B cell (primary cell): ENCODE measurements around the gene EDNRB. TPM values are rescaled to one million over a fixed set of nuclear protein-coding genes. Genes with fewer than 3 reads are reported as not detected.

ENCODE experiments used
- ATAC-seq: fragments of 200-7000 bp; cut with Tn5 transposase; one replicate; pipeline ENCODE4 v1.10.0; 2021; ENCODE audit warnings: low read depth, mild to moderate bottlenecking, moderate number of reproducible peaks, moderate library complexity
- CTCF ChIA-PET: fragments of 350-600 bp; sonication (Branson Sonifier 250); formaldehyde crosslinking; loops from one replicate; lab custom pipeline; 2021; ENCODE audit warnings: antibody characterized with exemption, inconsistent platforms; lab: Charles Lee
- POLR2A ChIA-PET: fragments of 350-600 bp; sonication (Branson Sonifier 250); formaldehyde crosslinking; loops from one replicate; lab custom pipeline; 2021; ENCODE audit warnings: antibody characterized with exemption; lab: Charles Lee
- DNase-seq: peaks from one replicate; pipeline ENCODE4 v3.0.0; 2013
- H2AFZ ChIP-seq: 2 replicates; pipeline ENCODE4 v1.6.1; 2012; ENCODE audit warnings: mild to moderate bottlenecking, low read depth, low read length; ENCODE audit not compliant: insufficient read depth, poor library complexity, severe bottlenecking
- H3K27ac ChIP-seq, 2 donors: 1 replicate in 1 of 2; 2 replicates in 1 of 2; pipeline ENCODE4 v1.5.1; 2012 to 2013; ENCODE audit warnings: low read length in 2 of 2, mild to moderate bottlenecking in 2 of 2, moderate library complexity in 1 of 2
- H3K27me3 ChIP-seq, 4 experiments: fragments of 200-600 bp in 1 of 4; sonication (generic) in 1 of 4; replicated peaks in 1 of 4; 1 replicate in 2 of 4; 2 replicates in 2 of 4; pipeline versions ENCODE4 v1.6.1 to v1.7.0; 2013 to 2016; ENCODE audit warnings: low read length in 3 of 4, mild to moderate bottlenecking in 2 of 4, mixed read lengths in 1 of 4, moderate library complexity in 1 of 4; ENCODE audit not compliant: insufficient read depth in 4 of 4, control insufficient read depth in 3 of 4; ENCODE audit errors: control extremely low read depth in 1 of 4
- H3K36me3 ChIP-seq, 2 experiments: replicated peaks in 1 of 2; 1 replicate in 1 of 2; 2 replicates in 1 of 2; pipeline versions ENCODE4 v1.6.1 to v1.7.1; 2013; ENCODE audit warnings: low read length in 1 of 2; ENCODE audit not compliant: insufficient read depth in 2 of 2, control insufficient read depth in 1 of 2; ENCODE audit errors: control extremely low read depth in 1 of 2, extremely low read depth in 1 of 2
- H3K4me1 ChIP-seq, 2 donors: fragments of 200-600 bp in 1 of 2; sonication (generic) in 1 of 2; 1 replicate in 1 of 2; 2 replicates in 1 of 2; pipeline versions ENCODE4 v1.5.1 to v1.6.1; 2013 to 2017; ENCODE audit warnings: low read length in 2 of 2; ENCODE audit not compliant: control insufficient read depth in 2 of 2, insufficient read depth in 2 of 2
- H3K4me2 ChIP-seq: replicated peaks from 2 replicates; pipeline ENCODE3; 2012; ENCODE audit warnings: mild to moderate bottlenecking, low read depth, low read length; ENCODE audit not compliant: poor library complexity, severe bottlenecking
- H3K4me3 ChIP-seq, 5 experiments: fragments of 200-600 bp in 1 of 5; sonication (generic) in 1 of 5; 1 replicate in 3 of 5; 2 replicates in 2 of 5; pipeline versions ENCODE4 v1.5.1 to v1.7.0; 2011 to 2016; ENCODE audit warnings: low read length in 4 of 5, mild to moderate bottlenecking in 4 of 5, low read depth in 2 of 5, control low read depth in 1 of 5, moderate library complexity in 1 of 5; ENCODE audit not compliant: insufficient read depth in 1 of 5; ENCODE audit errors: control extremely low read depth in 1 of 5, extremely low read depth in 1 of 5
- H3K79me2 ChIP-seq: fragments of 200-600 bp; sonication (generic); one replicate; pipeline ENCODE4 v1.6.0; 2016; ENCODE audit warnings: low read length; ENCODE audit not compliant: control insufficient read depth, insufficient read depth
- H3K9ac ChIP-seq: fragments of 200-600 bp; sonication (generic); 2 replicates; pipeline ENCODE4 v1.6.1; 2017; ENCODE audit warnings: mild to moderate bottlenecking, low read length, moderate library complexity
- H3K9me3 ChIP-seq, 3 donors: one replicate each; pipeline versions ENCODE4 v1.6.1 to v1.7.1; 2013; ENCODE audit warnings: low read length in 2 of 3; ENCODE audit not compliant: control insufficient read depth in 2 of 3, insufficient read depth in 1 of 3; ENCODE audit errors: control extremely low read depth in 1 of 3
- H4K20me1 ChIP-seq: 2 replicates; pipeline ENCODE4 v1.6.0; 2012; ENCODE audit warnings: mild to moderate bottlenecking, low read length; ENCODE audit not compliant: insufficient read depth, control insufficient read depth, poor library complexity, severe bottlenecking
- H3K27ac Mint-ChIP-seq: one replicate; pipeline ENCODE4 v1.8.0; 2021; ENCODE audit warnings: mixed read lengths
- H3K27me3 Mint-ChIP-seq: one replicate; pipeline ENCODE4 v1.8.0; 2021; ENCODE audit warnings: mixed read lengths
- H3K4me1 Mint-ChIP-seq: one replicate; pipeline ENCODE4 v1.8.0; 2021; ENCODE audit warnings: mixed read lengths
- H3K4me3 Mint-ChIP-seq: one replicate; pipeline ENCODE4 v1.8.0; 2021; ENCODE audit warnings: mixed read lengths
- H3K9me3 Mint-ChIP-seq: one replicate; pipeline ENCODE4 v1.8.0; 2022; ENCODE audit warnings: mixed read lengths; ENCODE audit not compliant: insufficient read depth
- CTCF ChIP-seq: fragments of 200-600 bp; IDR thresholded peaks from one replicate; pipeline ENCODE4 v1.8.0; 2022; ENCODE audit warnings: antibody characterized with exemption, mild to moderate bottlenecking
- EZH2 ChIP-seq: IDR thresholded peaks from 2 replicates; pipeline ENCODE4 v1.6.1; 2012; ENCODE audit warnings: borderline replicate concordance, low read depth, mild to moderate bottlenecking, moderate library complexity, low read length; ENCODE audit not compliant: insufficient read depth, poor library complexity, severe bottlenecking
- WGBS: methylation state at CpG from one replicate; pipeline ENCODE4 v1.1.5; 2013; ENCODE audit warnings: missing lambda C conversion rate; ENCODE audit not compliant: insufficient coverage; 5-methylcytosine and 5-hydroxymethylcytosine counted together
- intact Hi-C: fragments of 100-400 bp; cut with micrococcal nuclease; formaldehyde crosslinking; loops from one replicate; pipeline ENCODE4 v1.10.0; 2022
- polyA plus RNA-seq: library from polyadenylated mRNA; depleted of rRNA; stranded (reverse); fragments of >200 nt; gene quantifications from 2 replicates; pipeline ENCODE4 v1.2.3, GENCODE V29; 2012
- total RNA-seq, 2 donors: library from RNA; stranded (reverse); fragments of 120-200 nt in 1 of 2; gene quantifications; 1 replicate in 1 of 2; 2 replicates in 1 of 2; pipeline versions ENCODE4 v1.2.3 to v1.2.4, GENCODE V29; 2013 to 2022

The EDNRB gene
- total and polyA plus RNA-seq, 2 donors (not counting 1 experiment from before 2014, with no cell fraction given): not detected

- TF ChIP-seq CTCF (no peak), EZH2 (no peak)
Measured at GRCh38 chr13:77952737-77953136, 34.1 kb upstream of the EDNRB start.

GRCh38 chr13:77952276-77952675 is 33.6 kb upstream of the EDNRB start:
- TF ChIP-seq CTCF (no peak), EZH2 (no peak)
- Histone ChIP-seq H3K36me3 (no peaks in the 10 kb centered on the region), H3K9me3 (no peaks in the 10 kb centered on the region), H3K79me2 (no peaks in the 10 kb centered on the region), H3K27ac (no peak overlapping the region), H3K27me3 (no peaks in the 10 kb centered on the region), H3K9ac (no peak overlapping the region), H2AFZ (no peak overlapping the region), H3K4me1 (no peaks in the 10 kb centered on the region), H3K4me3 (no peak overlapping the region), H3K4me2 (no peak overlapping the region), H4K20me1 (no peaks in the 10 kb centered on the region)
- ChIA-PET POLR2A (no interaction called here), CTCF (no interaction called here)
- Mint-ChIP-seq H3K4me1 (no peaks in the 10 kb centered on the region), H3K27me3 (no peaks in the 10 kb centered on the region), H3K27ac (no peak overlapping the region), H3K4me3 (no peak overlapping the region), H3K9me3 (no peaks in the 10 kb centered on the region)
- no peak for ATAC-seq
- intact Hi-C loops: no loop called here
- DNase-seq: no peak

More at GRCh38 chr13:77952737-77953136, 34.1 kb upstream of the EDNRB start:
- WGBS: 100% methylated on average over 1 of the region's 1 CpG
- Histone ChIP-seq H3K4me1 (no peaks in the 10 kb centered on the region), H3K27me3 (no peaks in the 10 kb centered on the region), H3K9me3 (no peaks in the 10 kb centered on the region), H4K20me1 (no peaks in the 10 kb centered on the region), H3K4me3 (no peak overlapping the region), H3K9ac (no peak overlapping the region), H3K4me2 (no peak overlapping the region), H3K79me2 (no peaks in the 10 kb centered on the region), H3K36me3 (no peaks in the 10 kb centered on the region), H2AFZ (no peak overlapping the region), H3K27ac (no peak overlapping the region)
- ATAC-seq (no peak), DNase-seq (no peak)
- H3K27ac Mint-ChIP-seq: no peak overlapping the region
- ChIA-PET CTCF (no interaction called here), POLR2A (no interaction called here)
- no peaks in the 10 kb centered on the region for H3K4me1 Mint-ChIP-seq
- no peak overlapping the region for H3K4me3 Mint-ChIP-seq
- no peaks in the 10 kb centered on the region for H3K27me3 Mint-ChIP-seq
- H3K9me3 Mint-ChIP-seq: no peaks in the 10 kb centered on the region
- intact Hi-C loops: loop anchor here (1.0 kb wide), 1 partner anchor 10 kb away; no protein-coding TSS in a partner anchor
